ENCODE results near the gene MTHFR. TPM values are rescaled to one million over a fixed set of nuclear protein-coding genes. Genes with fewer than 3 reads are reported as not detected.

Gene MTHFR
- total and polyA plus RNA-seq, 2 of the 4 experiments (the other 2 are of a cell fraction): 7.3 to 7.4 TPM

GRCh38 chr1:11836955-11837766 is 31.4 kb upstream of the MTHFR start:
- peaks cover 86% of the 10 kb centered on the region for H3K36me3 ChIP-seq (ENCODE audit: control insufficient read depth, insufficient read depth, low read length)
- no peak overlapping the region for H3K4me2 ChIP-seq (ENCODE audit: low read depth, low read length)
- no peak overlapping the region for H3K4ac ChIP-seq (ENCODE audit: low read depth, low read length)
- dilution Hi-C loops (cut with HindIII; ENCODE audit: low sequenced_read_pairs, unreplicated experiment) (no loop called here), in situ Hi-C loops (cut with MboI; ENCODE audit: low sequenced_read_pairs) (no loop called here), intact Hi-C loops (cut with micrococcal nuclease) (no loop called here)
- H2BK15ac ChIP-seq (ENCODE audit: low read depth, low read length): no peak overlapping the region
- H2AK5ac ChIP-seq (ENCODE audit: low read depth, low read length): no peak overlapping the region
- no peak overlapping the region for H2BK20ac ChIP-seq (ENCODE audit: low read depth, low read length)
- H3K27ac ChIP-seq (ENCODE audit: insufficient read depth, low read length): no peak overlapping the region
- H3K9me3 ChIP-seq (ENCODE audit: control insufficient read depth, insufficient read depth, low read length): no peaks in the 10 kb centered on the region
- no peak overlapping the region for H4K5ac ChIP-seq (ENCODE audit: low read depth, low read length)
- H3K4me1 ChIP-seq (ENCODE audit: control insufficient read depth, insufficient read depth, low read length): peaks cover under 1% of the 10 kb centered on the region; the same call in 1 of the 2 replicates
- no peak for TF ChIP-seq MAZ (IDR thresholded peaks at IDR 0.05; ENCODE audit: borderline replicate concordance, low read depth, low read length)
- TF ChIP-seq SMC3 (IDR thresholded peaks at IDR 0.05; ENCODE audit: low read depth, low read length): no peak
- TF ChIP-seq CTCF (conservative IDR thresholded peaks at IDR 0.05; ENCODE audit: low read depth, low read length): no peak
- TF ChIP-seq BHLHE40 (IDR thresholded peaks at IDR 0.05; ENCODE audit: low read depth, low read length): no peak
- no peak for TF ChIP-seq USF2 (IDR thresholded peaks at IDR 0.05; ENCODE audit: low read depth, low read length)
- no peak for TF ChIP-seq MAFK (IDR thresholded peaks at IDR 0.05; ENCODE audit: low read depth, low read length)
- no peak for TF ChIP-seq FOS (IDR thresholded peaks at IDR 0.05; ENCODE audit: low read depth, low read length)
- TF ChIP-seq MXI1 (IDR thresholded peaks at IDR 0.05; ENCODE audit: borderline replicate concordance, low read depth, low read length): no peak
- TF ChIP-seq CEBPB (IDR thresholded peaks at IDR 0.05; ENCODE audit: low read depth, low read length): no peak
- no peak for TF ChIP-seq ELK1 (IDR thresholded peaks at IDR 0.05; ENCODE audit: borderline replicate concordance, low read depth, low read length)
- TF ChIP-seq NFE2L2 (IDR thresholded peaks at IDR 0.05; ENCODE audit: low read depth, low read length): no peak
- H3K23ac ChIP-seq (ENCODE audit: low read depth, low read length): no peak overlapping the region
- ChIA-PET POLR2A (ENCODE audit: unreplicated experiment) (no interaction called here), CTCF (interaction anchor here (0.5 kb wide), 1 partner anchor 94 kb away, joined by 3 read pairs; no protein-coding TSS in a partner anchor)
- no peaks in the 10 kb centered on the region for H3K9me1 ChIP-seq (ENCODE audit: insufficient read depth, low read length)
- H2AFZ ChIP-seq (replicated peaks; ENCODE audit: low read length, poor library complexity): no peak overlapping the region
- no peak for DNase-seq
- no peak overlapping the region for H4K8ac ChIP-seq (ENCODE audit: low read depth in 2 of 2, low read length in 2 of 2)
- 90% methylated on average over 17 of the region's 36 CpGs; no CpG with 5 or more reads in 1 of the 2 experiments for WGBS, 2 experiments (ENCODE audit: extremely low coverage in 2 of 2, insufficient read length in 1 of 2)
- no peak overlapping the region for H2AK9ac ChIP-seq (replicated peaks; ENCODE audit: low read depth, low read length, poor library complexity)
- H4K91ac ChIP-seq (ENCODE audit: insufficient read depth, low read depth, low read length): no peak overlapping the region
- H4K20me1 ChIP-seq (ENCODE audit: insufficient read depth, low read length): peaks cover 10% of the 10 kb centered on the region; the same call in 1 of the 2 replicates
- H3K4me3 ChIP-seq (ENCODE audit: insufficient read depth, low read depth, low read length): no peak overlapping the region
- no peak overlapping the region for H2BK5ac ChIP-seq (ENCODE audit: low read depth, low read length, poor library complexity, severe bottlenecking)
- H3K9ac ChIP-seq (ENCODE audit: low read depth, low read length): no peak overlapping the region
- no peak overlapping the region for H3K14ac ChIP-seq (replicated peaks; ENCODE audit: low read depth, low read length)
- H3K27me3 ChIP-seq (ENCODE audit: control insufficient read depth, insufficient read depth, low read length): no peaks in the 10 kb centered on the region
- no peak overlapping the region for H3K18ac ChIP-seq (ENCODE audit: low read depth, low read length)
- BruUV-seq (replicated peaks): no TSS peak
- H3K56ac ChIP-seq (ENCODE audit: extremely low read depth, insufficient read depth, low read length): no peak overlapping the region
- no peak for ATAC-seq (ENCODE audit: low read depth)
- H2BK120ac ChIP-seq (ENCODE audit: low read depth, low read length): no peak overlapping the region
- H3K79me1 ChIP-seq (ENCODE audit: low read depth in 1 of 2, low read length in 2 of 2): peaks cover 0 to 4% of the 10 kb centered on the region in 2 experiments; a peak in 2 of 4 replicates
